Stomach (tissue), 9 donors: ENCODE measurements around the gene TCF7L1. TPM values are rescaled to one million over a fixed set of nuclear protein-coding genes. Genes with fewer than 3 reads are reported as not detected.

Experiments
- DNase-seq, 2 donors: peaks; one replicate each; pipeline versions ENCODE4 v3.0.0 to v3.0.0-alpha.2; 2013 to 2019
- H3K27ac ChIP-seq, 5 donors: fragments of 200-600 bp in 4 of 5; sonication (generic) in 4 of 5; one replicate each; pipeline ENCODE4 v1.5.1; 2013 to 2019; ENCODE audit warnings: mild to moderate bottlenecking in 1 of 5, moderate library complexity in 1 of 5
- H3K27me3 ChIP-seq, 3 donors: fragments of 200-600 bp; sonication (generic); one replicate each; pipeline ENCODE4 v1.5.1; 2017 to 2019; ENCODE audit warnings: mixed run types in 1 of 3
- H3K36me3 ChIP-seq, 4 donors: fragments of 200-600 bp; sonication (generic); 1 replicate in 3 of 4; 2 replicates in 1 of 4; pipeline ENCODE4 v1.5.1; 2016 to 2019
- H3K4me1 ChIP-seq, 4 donors: fragments of 200-600 bp; sonication (generic); one replicate each; pipeline ENCODE4 v1.5.1; 2016 to 2019
- H3K4me3 ChIP-seq, 4 donors: fragments of 200-600 bp; sonication (generic) in 3 of 4; one replicate each; pipeline ENCODE4 v1.5.1; 2016 to 2019; ENCODE audit warnings: mild to moderate bottlenecking in 1 of 4
- H3K9me3 ChIP-seq, 4 donors: fragments of 200-600 bp; sonication (generic); one replicate each; pipeline ENCODE4 v1.5.1; 2016 to 2019
- CTCF ChIP-seq, 7 experiments: fragments of 450-650 bp in 4 of 7; fragments of 200-600 bp in 3 of 7; sonication (generic) in 3 of 7; IDR thresholded peaks; one replicate each; pipeline ENCODE4 v1.5.1; 2016 to 2019; ENCODE audit warnings: antibody characterized with exemption in 7 of 7, control low read depth in 2 of 7, mild to moderate bottlenecking in 1 of 7
- EP300 ChIP-seq: sonication (generic); formaldehyde crosslinking; IDR thresholded peaks from one replicate; pipeline ENCODE4 v1.6.1; 2017; ENCODE audit warnings: antibody characterized with exemption
- POLR2A ChIP-seq, 4 donors: fragments of 450-650 bp; IDR thresholded peaks; one replicate each; pipeline ENCODE4 v1.6.1; 2016; ENCODE audit warnings: antibody characterized with exemption in 4 of 4, control low read depth in 2 of 4, mild to moderate bottlenecking in 1 of 4, moderate library complexity in 1 of 4
- POLR2AphosphoS5 ChIP-seq, 3 donors: sonication (generic); formaldehyde crosslinking; IDR thresholded peaks; one replicate each; pipeline ENCODE4 v1.6.1; 2016; ENCODE audit warnings: antibody characterized with exemption in 3 of 3
- WGBS, 5 donors: extraction: QIAGEN DNeasy Blood & Tissue Kit in 3 of 5; methylation state at CpG; one replicate each; pipeline versions ENCODE4 v1.1.5 to v1.1.7; 2013 to 2018; 5-methylcytosine and 5-hydroxymethylcytosine counted together
- intact Hi-C: fragments of 100-400 bp; cut with DNase I; formaldehyde crosslinking; loops from one replicate; pipeline ENCODE4 v1.15.1; 2023; ENCODE audit warnings: low total_unique reads
- polyA plus RNA-seq, 3 donors: library from polyadenylated mRNA; stranded (reverse); fragments of 200-250 nt; gene quantifications; one replicate each; pipeline ENCODE4 v1.2.3, GENCODE V29; 2013
- total RNA-seq, 5 donors: library from RNA; depleted of rRNA; stranded (reverse); fragments of >200 nt; gene quantifications; one replicate each; pipeline versions ENCODE4 v1.1.0 to v1.2.3, GENCODE V29; 2014 to 2016
- donor health status: healthy with polysubstance abuse.
- donor health status: Bipolar disorder and iron deficiency.
- donor health status: healthy.

TCF7L1 gene
- total and polyA plus RNA-seq, 8 donors: 0.45 to 8.3 (median 4.9) TPM; not detected in 1

- intact Hi-C loops: no loop called here
- no peak for DNase-seq
- Histone ChIP-seq H3K4me1 (peaks cover 0 to 16% (median 4%) of the 10 kb centered on the region in 4 donors), H3K27me3 (no peaks in the 10 kb centered on the region), H3K4me3 (no peak overlapping the region), H3K27ac (no peak overlapping the region), H3K9me3 (no peaks in the 10 kb centered on the region), H3K36me3 (peaks cover 41 to 83% (median 76%) of the 10 kb centered on the region in 4 donors)
- TF ChIP-seq POLR2A (IDR thresholded peaks at IDR 0.05) (no peak), POLR2AphosphoS5 (IDR thresholded peaks at IDR 0.05) (no peak), EP300 (no peak)
- 85 to 92% (median 85%) methylated on average over 13 to 14 of the region's 14 CpGs for WGBS, 5 donors
Observed at GRCh38 chr2:85344356-85344954, 211.3 kb downstream of the TCF7L1 start.

DNA sequence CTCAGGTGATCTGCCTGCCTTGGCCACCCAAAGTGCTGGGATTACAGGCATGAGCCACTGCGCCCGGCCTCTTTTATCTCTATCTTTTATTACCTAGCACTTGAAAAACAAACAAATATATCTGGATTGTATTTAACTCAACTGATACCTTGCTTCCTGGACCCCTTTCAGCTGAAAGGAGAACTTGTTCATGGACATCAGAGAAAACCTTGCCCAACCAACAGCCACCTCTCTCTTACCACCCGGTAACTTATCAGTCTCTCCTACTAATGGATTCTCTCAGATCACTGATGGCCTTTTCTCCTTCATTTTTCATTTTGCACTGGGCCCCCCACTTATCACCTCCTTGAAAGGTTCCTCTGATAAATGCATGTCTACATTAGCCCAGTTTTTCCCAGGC lies 214.4 kb downstream of the TCF7L1 start:
- WGBS, 5 donors: 29 to 46% (median 38%) methylated on average over 3 of the region's 3 CpGs
- intact Hi-C loops: no loop called here
- TF ChIP-seq EP300 (no peak), POLR2AphosphoS5 (IDR thresholded peaks at IDR 0.05) (no peak)
- Histone ChIP-seq H3K36me3 (peaks cover 60 to 95% (median 91%) of the 10 kb centered on the region in 4 donors), H3K9me3 (no peaks in the 10 kb centered on the region), H3K27ac (no peak overlapping the region), H3K4me1 (peaks cover 0 to 21% (median 10%) of the 10 kb centered on the region in 4 donors), H3K27me3 (no peaks in the 10 kb centered on the region), H3K4me3 (no peak overlapping the region)
- DNase-seq: peak in 1 of 2 donors; percentile 34

DNA sequence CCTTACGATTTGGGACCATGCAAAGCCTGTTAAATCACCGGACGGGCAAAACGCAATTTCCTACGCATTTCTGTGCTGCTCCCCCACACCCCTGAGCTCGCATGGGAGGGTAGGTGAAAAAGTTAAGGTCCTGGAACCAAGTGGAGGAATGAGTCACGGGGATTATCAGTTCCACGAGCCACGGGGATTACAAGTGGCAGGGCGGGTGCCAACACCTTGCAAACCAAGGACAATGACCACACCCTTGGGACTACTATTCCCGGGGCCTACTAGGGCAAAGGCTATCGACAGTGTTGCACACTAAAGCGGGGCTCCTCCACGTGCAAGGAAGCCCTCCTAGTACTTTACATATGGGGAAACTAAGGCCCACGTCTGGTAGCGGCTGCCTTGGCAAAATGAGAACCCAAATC lies 220.7 kb downstream of the TCF7L1 start:
- peak; percentile 78 to 83 for DNase-seq
- WGBS, 5 donors: 2 to 21% (median 7%) methylated on average over 10 to 16 of the region's 16 CpGs
- peak overlapping the region; percentile 73 to 87 (median 77) for H3K4me3 ChIP-seq
- H3K27me3 ChIP-seq: no peaks in the 10 kb centered on the region
- H3K36me3 ChIP-seq: peaks cover 23 to 62% (median 57%) of the 10 kb centered on the region in 4 donors
- H3K4me1 ChIP-seq: peaks cover 0 to 68% (median 56%) of the 10 kb centered on the region in 4 donors
- no peak for TF ChIP-seq CTCF (IDR thresholded peaks at IDR 0.05)
- TF ChIP-seq EP300: no peak
- TF ChIP-seq POLR2AphosphoS5 (IDR thresholded peaks at IDR 0.05): peak in 2 of 3 donors; percentile 34 to 37
- intact Hi-C loops: no loop called here
- H3K27ac ChIP-seq: peak overlapping the region; percentile 87 to 92 (median 88)
- no peaks in the 10 kb centered on the region for H3K9me3 ChIP-seq

GRCh38 chr2:85354286-85355072 lies 221.3 kb downstream of the TCF7L1 start, which contains the start of the genes ELMOD3 and RETSAT:
ELMOD3 (plus strand) TSS chr2:85354769; CDS start chr2:85357199, 2,430 bp downstream.
RETSAT (minus strand) TSS chr2:85354528; CDS start chr2:85354507, 21 bp downstream.
- Histone ChIP-seq H3K36me3 (peaks cover 19 to 62% (median 57%) of the 10 kb centered on the region in 4 donors), H3K4me1 (peaks cover 0 to 70% (median 57%) of the 10 kb centered on the region in 4 donors), H3K27me3 (no peaks in the 10 kb centered on the region), H3K9me3 (no peaks in the 10 kb centered on the region), H3K4me3 (peak within 1 kb of the TSS; percentile 73 to 87 (median 77)), H3K27ac (peak within 1 kb of the TSS; percentile 87 to 92 (median 88))
- intact Hi-C loops: no loop called here
- WGBS, 5 donors: 0 to 1% (median 1%) methylated on average over 24 to 42 of the region's 42 CpGs
- TF ChIP-seq EP300 (no peak), CTCF (IDR thresholded peaks at IDR 0.05) (no peak), POLR2AphosphoS5 (IDR thresholded peaks at IDR 0.05) (peak; percentile 86 to 97 (median 96)), POLR2A (IDR thresholded peaks at IDR 0.05) (peak in 2 of 4 donors; percentile 68 to 85)
- DNase-seq: peak; percentile 98 to 100

DNA sequence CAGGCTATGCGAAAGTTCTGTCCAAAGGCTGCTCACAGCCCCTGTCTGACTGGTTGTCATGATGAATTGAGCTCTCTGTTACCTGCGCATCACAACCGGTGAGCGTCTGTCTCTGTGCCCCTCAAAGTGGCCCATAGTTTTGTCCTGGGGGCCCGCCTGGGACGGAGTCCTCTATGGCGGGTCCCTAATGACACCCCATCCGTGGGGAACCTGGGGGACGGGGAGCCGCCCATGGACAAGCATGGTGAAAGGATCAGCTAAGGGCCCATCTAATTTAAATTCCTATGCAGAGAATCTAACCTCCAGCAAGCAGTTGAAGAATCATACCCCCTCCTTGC lies 221.8 kb downstream of the TCF7L1 start:
- no peak for DNase-seq
- Histone ChIP-seq H3K4me3 (peak overlapping the region; percentile 73 to 87 (median 77)), H3K36me3 (peaks cover 13 to 62% (median 57%) of the 10 kb centered on the region in 4 donors), H3K27me3 (no peaks in the 10 kb centered on the region), H3K4me1 (peaks cover 0 to 70% (median 57%) of the 10 kb centered on the region in 4 donors), H3K27ac (peak overlapping the region; percentile 47 to 92 (median 88)), H3K9me3 (no peaks in the 10 kb centered on the region)
- TF ChIP-seq POLR2AphosphoS5 (IDR thresholded peaks at IDR 0.05): no peak
- no peak for TF ChIP-seq POLR2A (IDR thresholded peaks at IDR 0.05)
- TF ChIP-seq EP300: no peak
- TF ChIP-seq CTCF (IDR thresholded peaks at IDR 0.05): no peak
- 2 to 12% (median 7%) methylated on average over 7 to 10 of the region's 10 CpGs for WGBS, 5 donors
- intact Hi-C loops: no loop called here
